Caki2 (cell line): ENCODE measurements around the gene STAC. TPM values are rescaled to one million over a fixed set of nuclear protein-coding genes. Genes with fewer than 3 reads are reported as not detected.
"Not testable (repeated sequence)": the region's sequence is repeated elsewhere in the genome, so short reads cannot be mapped to it uniquely, and the experiment has no call there.

Experiments
- DNase-seq: peaks from one replicate; pipeline ENCODE4 v3.0.0-alpha.2; 2015; ENCODE audit warnings: low read depth
- in situ Hi-C: cut with HindIII; loops from 2 replicates; pipeline ENCODE4 v1.10.0; 2016; ENCODE audit warnings: low sequenced_read_pairs, low pct_unique_long_range_greater_than_20kb, mixed read lengths
- total RNA-seq: library from RNA; depleted of rRNA; stranded (reverse); fragments of >200 nt; shearing (Covaris generic); gene quantifications from 2 replicates; pipeline ENCODE4 v1.2.3, GENCODE V29; 2014; ENCODE audit warnings: low replicate concordance

Gene STAC
- total RNA-seq, 1 experiment from 2014 or later = 13.3 TPM

DNA sequence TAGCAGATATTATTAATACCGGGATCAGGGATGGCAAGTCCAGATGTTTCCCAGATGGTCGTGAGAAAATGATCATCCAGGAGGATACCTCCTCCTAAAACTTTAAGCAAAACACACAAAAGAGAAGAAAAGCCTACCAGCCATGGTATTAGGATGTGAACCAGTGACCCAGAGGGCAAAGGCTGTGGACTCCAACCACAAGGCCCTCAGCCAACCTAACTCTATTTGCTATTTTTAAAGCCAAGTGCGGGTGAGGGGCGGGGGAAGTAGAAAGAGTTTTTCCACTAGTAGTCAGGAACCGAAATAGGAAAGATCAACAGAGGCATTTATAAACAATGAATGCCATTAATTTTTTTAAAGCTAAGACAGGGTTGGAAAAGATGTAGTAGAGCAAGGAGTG lies 77.4 kb downstream of the STAC start:
- in situ Hi-C loops = no loop called here
- no peak for DNase-seq

DNA sequence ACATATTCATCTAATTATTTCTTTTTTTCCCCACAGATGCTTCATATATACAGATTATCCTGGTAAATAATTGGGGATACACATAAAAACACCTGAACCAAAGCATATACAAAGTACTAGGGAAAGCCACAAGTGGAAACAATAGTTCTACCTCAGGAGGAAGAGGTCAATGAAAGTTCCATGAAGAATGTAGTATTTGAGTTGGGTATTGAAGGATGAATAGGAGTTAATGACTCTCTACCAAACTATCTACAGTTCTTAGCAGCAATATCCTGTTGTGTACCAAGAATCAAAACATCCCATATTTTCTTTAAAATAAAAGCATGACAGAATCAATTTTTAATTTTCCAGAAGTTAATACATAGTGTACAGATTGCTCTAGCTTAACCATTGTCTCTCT lies 78.9 kb downstream of the STAC start:
- in situ Hi-C loops = no loop called here
- no peak for DNase-seq

DNA sequence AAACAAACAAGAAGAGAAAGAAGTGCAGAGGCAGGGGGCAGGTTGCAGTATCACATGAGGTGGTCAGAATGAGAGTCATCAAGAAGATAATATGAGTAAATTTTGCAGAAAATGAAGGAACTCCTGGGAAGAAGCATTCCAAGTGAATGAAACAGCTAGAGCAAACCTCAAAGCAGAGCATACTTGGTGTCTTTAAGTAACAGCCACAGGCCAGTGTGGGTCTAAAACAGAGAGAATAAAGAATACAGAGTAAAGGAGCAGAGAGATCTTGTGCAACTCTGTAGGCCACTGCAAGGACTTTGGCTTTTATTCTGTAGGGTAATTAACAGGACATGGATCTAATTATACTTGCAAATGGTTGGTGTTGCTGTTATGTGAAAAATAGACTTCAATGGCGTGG lies 81.3 kb downstream of the STAC start:
- no peak for DNase-seq
- in situ Hi-C loops = no loop called here

DNA sequence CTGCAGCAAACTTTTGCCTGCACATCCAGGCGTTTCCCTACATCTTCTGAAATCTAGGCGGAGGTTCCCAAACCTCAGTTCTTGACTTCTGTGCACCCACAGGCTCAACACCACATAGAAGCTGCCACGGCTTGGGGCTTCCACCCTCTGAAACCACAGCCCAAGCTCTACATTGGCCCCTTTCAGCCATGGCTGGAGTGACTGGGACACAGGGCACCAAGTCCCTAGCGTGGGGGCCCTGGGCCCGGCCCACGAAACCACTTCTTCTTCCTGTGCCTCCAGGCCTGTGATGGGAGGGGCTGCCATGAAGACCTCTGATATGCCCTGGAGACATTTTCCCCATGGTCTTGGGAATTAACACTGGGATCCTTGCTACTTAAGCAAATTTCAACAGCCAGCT lies 91.7 kb downstream of the STAC start:
- DNase-seq, in situ Hi-C loops: not testable (repeated sequence)

DNA sequence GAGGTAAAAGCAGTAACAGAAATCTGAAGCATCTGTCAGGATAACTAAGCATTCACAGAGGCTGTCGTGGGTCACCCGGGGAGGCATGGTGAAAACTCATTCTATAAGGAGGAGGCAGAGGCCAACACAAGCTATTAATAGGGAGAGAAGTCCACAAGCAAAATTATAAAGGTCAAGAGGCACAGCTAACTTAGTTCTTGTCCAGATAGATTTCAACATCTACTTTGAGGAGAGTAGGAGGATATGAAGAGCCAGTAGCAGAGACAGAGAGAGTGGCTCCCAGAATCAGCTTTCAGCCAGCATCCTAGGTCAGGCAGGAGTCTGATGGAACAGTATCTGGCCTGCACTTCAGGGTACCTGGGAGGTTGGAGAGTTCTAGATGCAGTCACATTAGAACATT lies 95.3 kb downstream of the STAC start:
- in situ Hi-C loops = no loop called here
- DNase-seq = no peak

DNA sequence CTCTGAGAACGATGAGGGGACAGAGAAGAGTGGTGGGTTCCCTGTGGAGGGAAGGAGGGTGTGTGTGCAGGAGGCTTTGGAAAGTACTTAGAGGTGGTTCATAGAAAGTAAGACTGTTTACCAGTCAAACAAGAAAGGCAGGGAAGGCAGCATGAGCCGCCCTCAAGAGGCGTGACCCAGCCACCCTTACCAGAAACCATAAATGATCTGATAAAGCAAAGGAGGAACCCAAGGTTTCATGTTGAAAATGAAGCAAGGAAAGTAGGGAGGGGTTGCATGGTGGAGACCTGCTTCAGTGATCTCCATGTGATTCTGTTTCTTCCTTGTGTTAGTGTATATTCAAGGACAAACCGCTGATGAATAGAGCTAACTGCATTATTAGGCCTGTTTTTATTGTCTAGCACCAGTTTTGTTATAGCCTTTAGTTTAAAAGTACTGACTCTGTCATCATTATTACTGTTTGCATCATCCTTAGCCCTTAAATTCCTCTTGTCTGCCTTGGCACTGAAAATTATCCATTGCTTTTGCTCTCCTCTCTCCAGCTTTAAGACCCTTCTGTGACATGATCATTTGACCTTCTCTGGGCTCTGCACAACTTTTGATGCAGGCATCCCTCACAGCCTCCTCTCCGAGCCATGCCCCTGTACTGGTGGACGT lies 96.1 kb downstream of the STAC start:
- no peak for DNase-seq
- in situ Hi-C loops = no loop called here

DNA sequence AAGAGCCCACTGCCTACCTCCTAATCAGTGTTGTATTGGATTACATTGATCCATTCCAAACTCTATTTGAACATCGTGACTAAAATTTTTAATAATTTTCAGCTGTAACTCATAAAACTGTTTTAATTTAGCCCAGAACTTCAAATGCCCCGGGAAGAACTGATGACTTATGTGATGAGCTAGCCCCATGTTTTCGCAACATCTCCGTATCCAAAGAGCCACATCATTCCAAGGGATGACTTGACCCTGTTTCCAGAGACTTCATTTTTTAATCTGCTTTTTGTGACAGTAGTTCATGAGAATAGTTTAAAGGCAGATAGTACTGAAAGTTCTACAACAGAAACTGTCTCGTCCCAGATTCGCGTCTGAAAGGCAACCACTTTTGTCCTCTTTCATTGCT lies 97.4 kb downstream of the STAC start:
- in situ Hi-C loops = no loop called here
- no peak for DNase-seq

DNA sequence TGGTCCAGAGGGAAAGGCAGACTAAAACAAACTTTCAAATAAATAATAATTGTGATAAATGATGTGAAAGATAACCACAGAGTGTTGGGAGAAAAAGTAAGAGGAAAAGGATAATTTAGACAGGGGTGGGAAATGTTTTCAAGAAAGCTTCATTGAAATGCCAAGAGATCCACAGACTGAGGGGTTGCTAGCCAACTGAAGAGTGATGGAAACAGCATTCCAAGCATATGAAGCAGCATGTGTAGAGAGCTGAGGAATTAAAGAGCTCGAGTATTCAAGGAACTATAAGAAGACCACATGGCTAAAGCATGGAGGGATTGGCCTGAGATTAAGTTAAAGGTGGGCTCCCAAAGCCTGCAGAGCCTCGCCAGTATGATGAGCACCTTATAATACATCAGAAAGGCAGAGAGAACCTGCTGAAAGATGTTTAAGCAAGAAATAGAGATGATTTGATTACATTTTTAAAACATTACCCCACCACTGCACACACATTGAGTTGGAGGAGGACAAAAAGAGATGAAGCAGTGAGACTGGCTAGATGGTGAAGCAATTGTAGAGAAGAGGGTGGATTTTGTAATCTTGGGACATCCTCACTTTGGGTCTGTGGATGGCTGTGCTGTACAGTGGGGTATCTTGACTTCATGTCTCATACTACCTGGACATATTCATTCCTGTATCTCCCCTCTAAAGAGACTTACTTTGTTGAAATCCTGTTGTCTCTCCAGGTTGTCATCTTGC lies 100.8 kb downstream of the STAC start:
- no peak for DNase-seq
- in situ Hi-C loops = no loop called here

DNA sequence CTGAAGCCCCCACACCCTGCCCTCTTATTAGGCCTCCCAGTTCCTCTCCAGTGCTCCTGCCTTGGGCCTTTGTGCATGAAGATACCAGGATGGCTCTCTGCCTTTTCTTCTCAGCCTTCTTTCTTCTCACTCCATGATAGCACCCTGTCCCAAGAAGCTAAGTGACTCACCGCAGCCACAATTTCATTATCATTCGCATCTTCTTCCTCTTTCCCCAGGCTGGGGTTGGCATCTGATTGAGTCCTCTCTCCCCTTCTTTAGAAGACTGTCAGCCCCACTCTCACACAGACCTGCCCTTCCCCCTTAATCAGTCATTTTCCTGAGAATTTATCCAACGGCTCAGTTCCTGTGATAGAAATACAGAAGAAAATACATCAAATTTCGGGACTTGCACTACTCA lies 102.0 kb downstream of the STAC start:
- DNase-seq = no peak

DNA sequence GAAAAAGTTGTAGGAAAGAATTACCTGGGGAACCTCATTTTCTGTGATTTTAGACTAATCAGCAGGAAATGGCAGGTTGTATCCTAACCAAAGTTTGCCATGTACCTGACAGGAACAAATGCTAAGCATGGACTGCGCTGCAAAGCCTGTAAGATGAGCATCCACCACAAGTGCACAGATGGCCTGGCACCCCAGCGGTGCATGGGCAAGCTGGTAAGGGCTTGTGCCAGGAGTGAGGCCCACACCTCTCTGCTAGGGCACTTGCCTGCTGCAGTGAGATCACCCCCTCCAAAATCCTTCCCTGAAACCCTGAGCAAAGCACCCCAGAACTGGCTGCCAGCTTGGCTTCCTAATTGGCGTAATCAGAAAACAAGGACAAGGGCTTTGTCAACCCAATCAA lies 102.6 kb downstream of the STAC start:
- in situ Hi-C loops = no loop called here
- DNase-seq = no peak

More for the DNA sequence above, 102.0 kb downstream of the STAC start:
- in situ Hi-C loops = no loop called here

DNA sequence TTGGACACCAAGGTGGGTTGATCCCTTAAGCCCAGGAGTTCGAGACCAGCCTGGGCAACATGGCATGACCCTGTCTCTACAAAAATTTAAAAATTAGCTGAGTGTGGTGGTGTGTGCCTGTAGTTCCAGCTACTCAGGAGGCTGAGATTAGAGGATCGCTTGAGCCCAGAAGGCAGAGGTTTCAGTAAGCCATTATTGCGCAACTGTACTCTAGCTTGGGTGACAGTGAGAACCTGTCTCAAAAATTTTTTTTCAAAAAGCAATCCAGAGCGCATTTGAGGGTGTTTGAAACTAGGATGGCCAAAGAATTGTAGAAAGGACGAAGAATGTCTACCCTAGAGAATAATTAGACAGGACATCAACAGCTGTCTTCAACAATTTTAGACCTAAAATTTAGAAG lies 103.4 kb downstream of the STAC start:
- in situ Hi-C loops = no loop called here
- DNase-seq = no peak

DNA sequence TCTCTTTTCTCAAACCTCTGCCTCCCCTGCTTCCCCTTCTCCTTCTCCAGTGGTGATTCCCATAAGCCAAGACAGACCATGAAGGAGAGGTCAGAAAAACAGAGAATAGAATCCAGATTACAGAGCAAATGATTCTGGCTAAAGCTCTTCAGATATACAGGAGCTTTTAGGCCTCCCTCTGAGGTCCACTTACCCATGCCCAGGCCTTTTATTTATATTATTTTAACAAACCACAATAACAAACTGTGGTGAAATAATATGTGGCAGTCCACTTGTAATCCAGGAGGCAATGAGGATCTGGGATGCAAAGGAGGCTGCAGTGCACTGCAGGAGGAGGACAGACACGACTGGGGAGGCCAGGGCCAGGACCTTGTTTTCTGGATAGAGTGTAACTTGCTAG lies 104.1 kb downstream of the STAC start:
- in situ Hi-C loops = no loop called here
- no peak for DNase-seq

DNA sequence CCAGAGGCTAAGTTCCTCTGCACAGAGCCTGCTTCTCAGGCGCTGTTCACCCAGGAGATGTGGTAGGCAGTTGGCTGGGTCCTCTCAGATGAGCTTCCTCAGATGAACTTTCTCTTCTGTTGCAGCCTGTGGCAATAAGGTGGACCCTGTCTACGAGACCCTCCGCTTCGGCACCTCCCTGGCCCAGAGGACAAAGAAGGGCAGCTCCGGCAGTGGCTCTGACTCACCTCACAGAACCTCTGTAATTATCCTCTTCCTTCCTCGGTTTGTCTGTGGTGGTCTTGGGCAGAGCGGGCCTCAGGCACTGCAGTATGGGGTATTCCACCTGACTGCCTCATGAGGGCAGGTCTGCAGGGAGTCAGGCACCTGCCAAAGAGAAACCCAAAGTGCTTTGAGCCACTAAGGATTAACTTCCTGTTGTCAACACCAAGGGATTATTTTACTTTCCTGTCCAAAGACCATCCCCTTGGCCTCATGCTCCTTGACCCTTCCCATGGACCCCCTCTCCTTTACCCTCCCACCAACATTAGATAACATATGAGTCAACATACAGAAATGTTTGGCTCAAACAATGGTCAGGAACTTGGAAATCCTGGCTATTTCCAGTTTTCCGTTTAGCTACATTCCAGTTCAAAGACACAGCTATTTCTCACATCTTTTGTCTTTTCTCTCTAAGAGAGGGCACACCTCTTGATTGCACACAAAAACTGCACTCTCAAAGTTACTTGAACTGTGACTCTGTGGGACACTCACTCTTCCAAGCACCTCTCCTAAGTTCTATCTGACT lies 105.9 kb downstream of the STAC start:
- in situ Hi-C loops = no loop called here
- DNase-seq = no peak

DNA sequence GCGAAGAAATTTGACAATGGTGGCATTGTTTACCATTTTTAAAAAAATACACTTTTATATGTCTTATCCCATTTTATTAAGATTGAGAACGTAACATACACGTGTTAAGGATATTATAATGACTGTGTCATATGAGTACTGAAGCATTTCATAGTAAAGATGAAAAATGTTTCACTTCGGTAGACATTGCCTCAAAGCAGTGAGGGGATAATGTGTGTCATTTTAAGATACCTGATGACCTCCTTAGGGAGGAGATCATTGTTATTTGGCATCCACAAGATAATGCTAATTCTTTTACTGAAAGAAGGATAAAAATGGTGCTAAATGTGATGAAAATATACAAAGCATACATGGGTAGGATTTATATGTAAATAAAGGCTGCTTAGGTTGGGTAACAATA lies 107.3 kb downstream of the STAC start:
- DNase-seq = no peak
- in situ Hi-C loops = no loop called here

DNA sequence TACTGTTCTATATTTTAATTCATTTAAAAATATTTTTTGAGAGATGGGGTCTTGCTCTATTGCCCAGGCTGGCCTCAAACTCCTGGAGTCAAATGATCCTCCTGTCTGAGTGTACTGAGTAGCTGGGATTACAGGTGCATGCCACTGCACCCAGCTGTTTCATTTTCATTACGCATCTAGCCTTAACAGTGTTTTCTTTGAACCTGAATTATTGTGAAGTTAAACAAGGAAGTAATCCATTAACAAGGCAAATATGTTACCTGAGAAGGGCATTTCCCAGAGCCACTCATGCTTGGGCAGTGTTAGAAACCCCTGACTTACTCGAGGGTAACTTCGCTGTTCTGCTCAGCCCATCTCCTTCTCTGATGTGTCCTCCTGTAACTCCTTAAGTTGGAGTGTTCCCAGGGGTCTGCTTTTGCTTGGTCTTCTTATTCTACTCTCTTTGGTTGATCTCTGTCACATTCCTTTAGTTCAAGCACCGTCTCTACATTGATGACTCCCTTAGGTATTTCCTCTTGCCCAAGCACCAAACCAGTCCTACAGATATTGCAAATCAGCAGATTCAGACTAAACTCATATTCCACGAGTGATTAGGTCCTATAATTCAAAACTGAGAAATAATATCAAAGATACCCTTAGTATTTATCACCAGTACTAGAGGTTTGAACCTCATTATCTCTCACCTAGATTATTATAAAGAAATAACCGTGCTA lies 107.9 kb downstream of the STAC start:
- in situ Hi-C loops = no loop called here
- peak; percentile 43 for DNase-seq

DNA sequence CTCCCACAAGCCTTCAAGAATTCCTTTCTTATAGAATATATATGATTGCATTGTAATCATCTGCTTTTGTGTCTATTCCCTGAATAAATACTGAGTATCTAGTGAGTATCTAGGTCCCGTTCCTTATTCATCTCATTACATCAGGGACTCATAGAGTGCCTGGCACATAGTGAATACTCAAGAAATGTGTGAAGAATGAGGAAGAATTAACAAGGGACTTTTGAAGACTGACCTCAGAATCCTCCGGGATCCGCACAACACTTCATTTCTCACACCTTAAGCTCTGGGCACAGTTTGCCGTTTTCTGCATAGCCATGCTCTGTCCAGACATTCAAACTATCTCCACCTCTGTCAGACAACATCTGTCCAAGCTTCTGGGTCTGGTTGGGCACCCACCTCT lies 108.8 kb downstream of the STAC start:
- no peak for DNase-seq
- in situ Hi-C loops = no loop called here

DNA sequence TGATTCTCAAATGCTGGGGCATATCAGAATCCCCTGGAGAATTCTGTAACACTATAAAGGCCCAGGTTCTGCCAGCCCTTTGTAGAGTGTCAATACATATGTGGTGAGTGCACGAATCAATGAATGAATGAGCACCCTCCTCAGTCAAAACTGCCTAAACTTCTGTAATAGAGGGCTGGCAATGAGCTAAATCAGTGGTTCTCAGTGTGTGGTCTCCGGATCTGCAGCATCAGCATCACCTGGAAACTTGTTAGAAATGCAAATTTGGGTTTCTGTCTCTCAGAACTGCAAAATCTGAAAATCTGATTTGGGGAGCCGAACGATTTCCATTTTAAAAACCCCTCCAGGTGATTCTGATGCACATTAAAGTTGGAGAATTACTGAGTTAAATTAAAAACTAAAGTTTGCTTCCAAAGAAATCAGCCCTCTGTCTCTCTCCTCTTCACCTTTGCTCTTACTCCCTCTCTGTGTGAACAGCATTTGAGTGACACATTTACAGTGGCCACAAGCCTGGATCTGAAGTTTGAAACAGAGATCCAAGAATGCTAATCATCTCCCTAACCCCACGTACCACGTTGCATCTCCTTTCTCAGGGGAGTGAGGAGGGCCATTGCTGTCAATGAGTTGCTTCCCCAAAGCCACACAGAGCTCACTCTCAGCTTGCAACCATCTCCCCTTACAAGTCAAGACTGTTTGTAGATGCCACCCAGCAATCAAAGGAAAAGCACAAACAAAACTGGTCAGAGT lies 109.5 kb downstream of the STAC start:
- DNase-seq = no peak
- in situ Hi-C loops = no loop called here

DNA sequence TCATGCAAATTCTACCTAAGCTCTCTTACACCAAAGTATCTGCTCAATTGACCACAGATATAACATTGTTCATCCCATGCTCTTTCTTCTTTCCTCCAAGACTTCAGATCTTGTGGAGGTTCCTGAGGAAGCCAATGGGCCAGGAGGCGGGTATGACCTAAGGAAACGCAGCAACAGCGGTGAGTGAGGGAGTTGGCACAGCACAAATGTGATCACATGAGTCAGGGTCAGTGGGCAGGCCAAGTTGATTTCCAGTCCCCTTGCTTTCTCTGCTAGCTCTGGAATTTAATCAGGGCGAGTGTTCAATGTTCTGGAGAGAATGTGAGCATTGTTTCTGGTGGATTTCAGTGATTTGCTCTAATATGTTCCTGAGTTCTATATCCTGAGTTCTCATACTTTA lies 112.7 kb downstream of the STAC start:
- DNase-seq = no peak

More for the DNA sequence above, 112.7 kb downstream of the STAC start:
- in situ Hi-C loops = no loop called here
